KBM-7 (cell line): Measurements from ENCODE around the gene ZFAND3.

Experiments
- DNase-seq: peaks from one replicate; pipeline ENCODE4 v3.0.0-alpha.2; 2015
- in situ Hi-C: fragments of 300-500 bp; cut with MboI; formaldehyde crosslinking; loops from 2 replicates; pipeline ENCODE4 v1.14.3; 2020; ENCODE audit warnings: low sequenced_read_pairs, low pct_unique_long_range_greater_than_20kb, mixed read lengths

The ZFAND3 gene

DNA sequence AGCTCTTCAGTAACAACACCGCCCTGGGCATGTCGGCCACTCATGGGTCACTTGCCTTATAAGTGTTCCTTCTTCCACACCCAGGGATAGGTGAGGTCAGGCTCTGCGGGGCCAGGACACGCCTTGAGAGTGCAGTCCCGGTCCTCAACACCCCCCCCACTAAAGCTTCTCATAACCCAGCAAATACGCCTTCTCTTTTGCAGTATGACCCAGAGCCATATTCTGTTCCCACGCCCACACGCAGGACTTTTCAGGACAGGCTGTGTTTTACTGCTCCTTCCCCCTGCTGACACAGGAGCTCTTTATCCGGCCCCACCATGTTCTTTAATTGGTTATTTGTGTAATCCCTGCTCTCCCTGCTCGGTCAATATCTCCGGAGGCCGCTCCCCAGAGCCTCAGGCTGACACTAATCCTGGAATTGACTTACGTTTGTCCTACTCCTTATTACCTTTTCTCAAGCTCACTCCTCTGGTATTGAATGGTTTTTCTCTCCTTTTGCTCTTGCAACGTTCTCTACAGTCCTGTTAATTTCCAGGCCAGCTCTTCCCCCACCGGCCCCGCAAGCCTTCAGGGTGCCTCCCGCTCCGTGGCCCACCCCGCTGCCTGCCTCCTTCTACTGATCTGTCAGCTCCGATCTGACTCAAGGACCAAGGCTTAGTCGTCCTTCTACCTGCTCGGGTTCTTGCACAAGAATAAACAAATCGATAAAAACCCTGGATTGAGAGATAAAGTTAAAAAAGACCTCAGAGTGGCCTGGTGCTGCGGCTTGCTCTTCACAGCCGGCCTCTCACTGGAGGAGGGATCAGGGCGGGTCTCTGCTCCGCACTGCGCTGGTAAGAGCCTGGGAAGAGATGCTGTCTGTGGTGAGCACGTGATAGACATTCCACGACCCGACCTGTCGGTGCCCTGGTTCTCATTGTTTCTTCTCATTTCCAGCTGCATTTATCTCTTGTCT is 357.5 kb downstream of the ZFAND3 start:
- in situ Hi-C loops, result no loop called here
- DNase-seq, result no peak

DNA sequence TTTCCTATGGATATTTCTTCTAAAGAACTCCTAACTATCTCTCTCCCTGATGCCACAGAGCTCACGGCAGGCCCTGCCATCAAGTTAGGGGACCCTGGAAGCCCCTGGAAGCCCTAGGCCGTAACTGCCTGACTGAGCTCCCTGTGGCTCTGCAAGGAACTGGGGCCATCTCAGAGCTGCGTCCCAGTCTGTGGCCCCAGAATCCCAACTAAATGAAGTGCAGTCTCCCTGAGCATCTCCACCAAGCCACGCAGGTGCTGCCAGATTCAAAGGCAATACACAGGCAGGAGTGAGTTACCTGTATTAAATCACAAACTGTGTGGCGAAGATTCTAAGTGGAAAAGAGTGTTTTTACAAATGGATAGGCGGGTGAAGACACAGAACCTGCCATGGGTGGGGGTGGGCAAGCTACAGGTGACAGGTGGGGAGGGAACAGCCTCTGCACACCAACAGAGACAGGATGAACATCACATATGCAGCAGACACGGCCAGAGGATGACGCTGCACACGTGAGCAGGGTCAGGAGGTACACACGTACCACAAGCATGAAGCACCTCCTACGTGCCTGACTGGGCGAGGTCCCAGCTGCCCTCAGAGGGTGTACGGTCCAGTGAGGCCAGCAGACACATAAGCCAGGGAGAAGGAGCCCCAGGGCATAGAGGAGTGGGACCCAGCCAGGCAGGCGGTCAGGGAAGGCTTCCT is 358.5 kb downstream of the ZFAND3 start:
- in situ Hi-C loops, result no loop called here

DNA sequence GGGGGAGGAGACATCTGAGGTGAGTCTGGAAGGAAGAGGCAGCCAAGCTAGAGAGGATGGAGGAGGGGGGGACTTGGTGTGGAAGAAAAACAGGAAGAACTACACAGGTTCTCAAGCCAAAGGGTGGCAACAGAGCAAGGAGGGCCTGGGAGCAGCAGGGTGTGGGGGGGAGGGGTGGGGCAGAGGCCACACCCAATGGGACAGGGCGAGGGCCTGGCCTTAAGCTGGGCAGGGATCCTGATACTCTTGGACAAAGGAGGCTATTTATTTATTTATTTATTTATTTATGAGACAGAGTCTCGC is 359.0 kb downstream of the ZFAND3 start:
- in situ Hi-C loops, result no loop called here
- DNase-seq, result no peak

More for the DNA sequence above, 358.5 kb downstream of the ZFAND3 start:
- no peak for DNase-seq

DNA sequence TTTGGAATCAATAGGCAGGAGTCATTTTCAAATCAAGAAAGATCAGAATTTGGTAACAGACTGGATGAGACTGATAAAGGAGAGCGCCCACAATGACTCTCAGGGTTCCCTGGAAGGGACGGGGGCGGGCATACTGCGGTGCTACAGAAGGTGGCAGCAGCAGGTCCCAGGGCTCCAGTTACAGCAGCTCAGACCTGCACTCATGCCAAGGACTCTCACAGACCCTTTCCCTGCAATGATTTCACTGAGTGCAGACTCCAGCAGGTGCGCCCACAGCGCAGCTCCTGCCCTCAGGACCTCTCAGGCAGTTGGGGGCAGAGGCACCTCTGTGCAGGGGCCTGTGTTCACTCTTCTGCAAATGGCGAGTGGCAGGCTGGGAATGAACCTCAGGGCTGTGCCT is 359.8 kb downstream of the ZFAND3 start:
- in situ Hi-C loops, result no loop called here

DNA sequence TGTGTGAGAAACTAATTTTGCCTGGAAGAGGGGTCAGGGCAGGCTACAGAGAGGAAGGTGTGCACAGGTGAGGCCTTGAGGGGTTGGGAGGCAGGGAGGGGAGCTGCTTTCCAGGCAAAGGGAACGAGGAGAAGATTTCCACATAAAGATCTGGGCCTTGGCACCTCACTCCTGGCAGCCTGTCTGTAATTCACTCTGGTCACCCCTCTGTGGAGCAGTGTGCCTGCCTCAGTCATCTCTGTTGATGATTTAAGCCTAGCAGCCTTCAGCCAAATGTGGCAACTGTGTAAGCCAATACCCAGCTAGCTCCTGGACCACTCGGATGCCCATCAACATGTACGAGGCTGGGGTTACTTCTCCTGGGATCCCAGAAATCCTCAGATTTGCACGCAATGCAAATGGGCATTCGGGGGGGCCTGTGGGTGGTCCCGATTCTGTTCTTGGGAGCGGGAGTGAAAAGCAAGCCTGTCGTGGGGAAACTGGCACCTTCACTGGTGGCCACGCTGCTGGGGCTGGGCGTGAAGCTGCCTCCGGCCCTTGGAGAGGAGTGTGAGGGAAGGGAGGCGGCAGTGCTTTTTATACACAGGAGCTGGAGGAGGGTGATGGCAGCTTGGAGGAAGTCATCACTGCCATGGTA is 360.4 kb downstream of the ZFAND3 start:
- in situ Hi-C loops, result no loop called here
- no peak for DNase-seq

More for the DNA sequence above, 359.8 kb downstream of the ZFAND3 start:
- DNase-seq, result no peak

DNA sequence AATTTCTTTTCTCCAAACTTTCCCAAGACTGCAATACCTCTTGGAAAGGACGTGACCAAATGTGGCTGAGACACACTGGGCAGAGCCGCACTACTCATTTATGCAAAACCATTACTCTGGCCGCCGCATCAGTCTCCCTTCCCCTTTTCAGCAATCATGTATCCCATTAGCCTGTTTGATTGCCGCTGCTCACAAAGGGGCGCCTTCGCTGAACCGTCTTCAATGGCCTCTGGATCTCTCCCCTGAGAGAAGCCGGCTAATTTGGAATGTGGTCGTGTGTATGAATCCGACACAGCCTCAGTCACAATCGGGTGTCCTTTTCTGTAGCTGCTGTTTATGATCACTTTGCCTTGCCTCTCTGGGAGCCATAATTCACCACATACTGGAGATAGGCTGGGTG is 361.1 kb downstream of the ZFAND3 start:
- in situ Hi-C loops, result no loop called here
- DNase-seq, result no peak

DNA sequence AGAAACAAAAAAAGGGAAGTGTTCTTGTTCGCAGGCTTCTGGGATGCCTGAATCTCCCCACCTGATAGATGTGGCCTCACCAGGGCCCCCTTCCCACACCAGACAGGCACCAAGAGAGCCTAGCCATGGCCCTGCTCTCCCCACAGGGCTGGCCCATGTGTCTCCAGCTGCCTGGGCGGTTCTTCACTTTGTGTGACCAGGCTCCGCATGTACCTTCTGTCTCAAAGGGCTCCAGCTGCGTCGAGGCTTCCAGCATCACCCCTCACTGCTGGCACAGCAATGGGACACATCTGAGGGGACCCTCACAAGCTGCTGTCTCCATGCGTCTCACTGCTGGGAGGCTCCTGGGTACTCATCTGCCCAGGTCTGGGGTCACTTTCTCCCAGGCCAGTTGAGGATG is 362.9 kb downstream of the ZFAND3 start:
- DNase-seq, result no peak
- in situ Hi-C loops, result no loop called here

DNA sequence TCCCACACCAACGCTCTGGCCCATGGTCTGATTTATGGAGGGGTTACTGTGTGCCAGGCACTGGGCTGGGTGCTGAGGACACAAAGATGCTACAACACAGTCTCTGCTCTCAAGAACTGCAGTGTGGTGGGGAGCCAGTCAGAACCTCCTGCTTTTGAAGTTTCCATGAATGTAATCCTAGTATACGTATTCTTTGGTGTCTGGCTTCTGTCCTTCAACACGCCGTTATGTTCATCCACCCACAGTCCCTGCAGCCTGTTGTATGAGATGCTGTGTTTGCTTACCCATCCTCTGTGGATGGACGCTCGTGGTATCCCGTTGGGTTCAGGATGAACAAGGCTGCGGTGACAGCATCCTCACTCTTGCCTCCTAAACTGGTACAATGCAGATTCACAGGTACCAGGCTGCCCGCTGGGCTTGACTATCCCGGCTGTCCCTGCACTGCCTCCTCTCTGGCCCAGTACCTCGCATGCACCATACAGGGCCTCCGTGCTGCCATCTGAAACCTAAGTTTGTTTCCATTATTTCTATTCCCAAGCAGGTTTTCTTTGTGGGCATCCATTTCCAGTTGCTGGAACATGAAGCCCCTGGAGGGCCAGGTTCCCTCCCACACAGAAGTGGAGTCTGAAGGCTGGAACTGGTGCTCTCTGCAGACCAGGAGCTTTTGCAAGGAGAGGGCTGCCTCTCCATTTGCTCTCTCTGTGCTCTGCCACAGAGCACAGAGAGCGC is 364.5 kb downstream of the ZFAND3 start:
- no peak for DNase-seq
- in situ Hi-C loops, result no loop called here

DNA sequence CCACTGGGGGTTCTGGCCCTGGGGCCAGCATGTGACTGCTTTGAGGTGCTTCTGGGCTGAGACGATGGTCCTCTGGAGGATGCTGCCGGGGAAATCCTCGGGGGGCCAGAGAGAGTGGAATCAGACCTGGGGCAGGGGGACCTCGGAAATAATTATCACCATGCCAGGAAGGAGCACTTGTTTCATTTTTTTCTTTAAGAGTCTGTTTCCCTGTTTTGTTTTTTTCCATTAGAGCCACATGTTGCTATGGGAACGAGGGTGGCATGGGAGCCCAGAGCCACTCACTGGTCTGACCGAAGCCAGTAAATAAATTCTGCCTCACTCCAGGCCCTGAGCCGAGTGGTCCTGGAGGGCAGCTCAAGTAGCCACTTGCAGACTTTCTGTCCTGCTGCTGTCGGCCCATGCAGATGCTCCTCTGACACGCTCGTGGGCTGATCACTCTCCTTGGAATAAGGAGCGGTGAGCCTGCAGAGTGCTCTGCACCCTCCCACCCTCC is 365.1 kb downstream of the ZFAND3 start:
- DNase-seq, result no peak
- in situ Hi-C loops, result no loop called here

DNA sequence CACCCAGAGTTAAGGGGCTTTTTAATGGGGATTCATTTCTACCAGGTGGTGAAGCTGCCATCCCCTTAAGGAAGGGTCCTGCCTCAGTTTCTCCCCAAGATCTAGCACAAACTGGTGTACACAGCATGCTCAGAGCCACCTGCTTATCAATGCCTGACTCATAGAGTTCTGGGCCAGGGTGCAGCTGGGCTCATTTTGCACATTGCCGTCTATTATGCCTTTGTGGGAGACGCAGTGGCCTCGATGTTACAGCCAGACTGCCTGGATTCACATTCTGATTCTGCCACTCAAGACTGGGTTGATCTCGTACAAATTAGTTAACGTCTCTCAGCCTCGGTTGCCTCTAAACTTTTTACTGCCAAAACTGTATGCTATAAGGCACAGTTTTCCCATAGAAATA is 365.7 kb downstream of the ZFAND3 start:
- DNase-seq, result no peak
- in situ Hi-C loops, result no loop called here

DNA sequence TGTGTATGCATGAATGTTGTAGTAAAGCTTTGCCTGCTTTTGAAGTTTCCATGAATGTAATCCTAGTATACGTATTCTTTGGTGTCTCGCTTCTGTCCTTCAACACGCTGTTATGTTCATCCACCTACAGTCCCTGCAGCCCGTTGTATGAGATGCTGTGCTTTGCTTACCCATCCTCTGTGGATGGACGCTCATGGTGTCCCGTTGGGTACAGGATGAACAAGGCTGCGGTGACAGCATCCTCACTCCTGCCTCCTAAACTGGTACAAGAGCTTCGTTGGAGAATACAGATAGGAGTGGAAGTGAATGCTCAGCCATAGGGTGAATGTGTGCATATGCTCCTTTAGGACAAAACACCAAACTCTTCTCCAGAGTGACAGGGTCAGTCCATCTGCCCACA is 366.2 kb downstream of the ZFAND3 start:
- DNase-seq, result no peak

DNA sequence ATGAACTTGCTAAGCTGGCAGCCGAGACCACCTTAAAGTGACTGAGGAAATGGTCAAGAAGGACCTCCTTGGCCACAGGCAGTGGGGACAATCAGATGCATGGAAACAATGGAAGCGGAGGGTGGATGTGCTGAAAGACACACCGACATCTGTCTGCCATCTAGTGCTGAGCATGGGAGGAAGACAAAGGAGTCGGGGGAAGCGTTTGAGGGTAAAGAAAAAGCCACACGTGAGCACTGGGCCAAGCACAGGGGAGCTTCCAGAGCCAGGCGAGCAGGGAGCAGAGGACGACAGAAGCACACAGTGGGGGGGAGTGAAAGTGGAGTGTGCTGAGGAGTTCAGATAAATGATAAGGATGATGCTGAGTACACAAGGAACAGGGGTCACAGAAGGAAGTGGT is 367.8 kb downstream of the ZFAND3 start:
- in situ Hi-C loops, result no loop called here
- no peak for DNase-seq

More for the DNA sequence above, 366.2 kb downstream of the ZFAND3 start:
- in situ Hi-C loops, result no loop called here

DNA sequence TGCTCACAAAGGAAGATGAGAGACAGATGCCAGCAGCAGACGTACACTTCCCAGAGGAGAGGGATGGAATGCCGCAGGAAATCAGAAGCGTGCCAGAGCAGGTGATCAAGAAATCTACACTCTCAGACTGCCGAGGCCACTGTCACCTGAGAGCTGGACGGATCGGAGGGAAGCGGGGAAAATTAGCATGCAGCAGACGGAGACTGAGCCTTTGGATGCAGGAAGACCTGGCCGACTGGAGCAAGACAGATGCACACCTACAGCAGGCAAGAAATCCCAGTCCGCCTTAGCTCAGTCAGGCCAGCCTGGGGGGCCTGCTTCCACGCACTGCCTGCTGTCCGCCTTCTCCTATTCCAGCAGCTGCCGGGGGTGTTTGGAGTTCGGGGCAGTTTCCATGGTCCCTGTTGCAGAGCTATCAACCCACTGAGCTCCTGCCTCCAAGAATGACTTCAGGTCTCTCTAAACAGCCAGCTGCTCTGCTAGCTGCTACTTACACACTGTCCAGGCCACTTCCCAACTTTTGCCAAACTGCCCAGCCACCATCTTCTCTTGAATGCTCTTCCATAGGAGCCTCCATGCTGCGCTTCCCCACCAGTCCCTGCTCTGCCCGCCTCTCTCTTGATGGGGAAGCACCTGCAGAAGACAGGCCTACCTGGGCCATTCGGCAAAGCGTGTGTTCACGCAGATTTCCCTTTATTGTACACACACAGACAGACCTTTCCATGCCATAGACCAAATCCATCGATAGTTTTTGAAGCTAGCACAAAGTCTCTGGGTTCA is 368.5 kb downstream of the ZFAND3 start:
- no peak for DNase-seq
- in situ Hi-C loops, result no loop called here

DNA sequence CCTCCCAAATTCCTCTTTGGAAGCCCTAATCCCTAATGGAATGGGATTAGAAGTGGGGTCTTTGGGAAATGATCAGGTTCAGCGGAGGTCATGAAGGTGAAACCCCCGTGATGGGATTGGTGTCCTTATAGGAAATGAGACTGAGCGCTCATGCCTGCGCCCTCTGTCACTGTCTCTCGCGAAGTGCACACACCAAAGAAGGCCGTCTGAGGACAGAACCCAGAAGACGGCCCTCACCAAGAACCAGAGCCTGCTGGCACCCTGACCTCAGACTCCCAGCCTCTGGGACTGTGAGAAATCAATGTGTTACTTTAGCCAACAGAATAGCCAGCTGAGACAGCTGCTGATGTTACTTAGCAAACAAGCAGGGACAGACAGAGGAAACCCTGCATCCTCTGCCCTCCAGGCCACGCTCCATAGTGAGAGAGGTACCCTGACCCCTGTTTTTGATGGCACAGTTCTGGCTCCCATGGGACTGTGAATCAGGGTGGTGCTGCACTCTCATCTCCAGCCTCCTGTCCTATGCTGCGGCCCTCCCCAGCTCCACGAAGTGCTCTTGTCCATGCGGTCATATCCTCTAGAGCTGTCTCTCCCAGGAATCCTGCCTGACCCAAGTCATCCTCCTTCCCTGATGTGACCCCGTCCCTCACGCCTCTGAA is 369.3 kb downstream of the ZFAND3 start:
- in situ Hi-C loops, result no loop called here
- no peak for DNase-seq

DNA sequence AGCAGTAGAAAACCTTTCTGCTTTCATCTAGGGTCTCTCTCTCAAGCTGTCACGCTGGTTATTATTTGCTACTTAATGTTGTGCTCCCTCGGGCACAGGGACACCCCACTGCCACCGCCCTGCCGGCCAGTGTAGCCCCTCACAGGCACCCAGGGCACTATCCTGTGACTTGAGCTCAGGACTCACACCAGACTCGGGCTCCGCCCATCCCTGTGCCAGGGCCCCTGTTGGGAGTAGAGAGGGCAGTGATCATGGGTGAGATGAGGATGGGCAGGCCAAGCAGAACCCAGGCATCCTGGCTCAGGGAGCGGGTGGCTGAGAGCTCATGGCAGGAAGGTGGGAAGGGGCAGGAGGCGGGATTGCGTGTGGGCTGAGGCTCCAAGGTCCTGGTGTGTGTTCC is 371.9 kb downstream of the ZFAND3 start:
- no peak for DNase-seq
- in situ Hi-C loops, result no loop called here

DNA sequence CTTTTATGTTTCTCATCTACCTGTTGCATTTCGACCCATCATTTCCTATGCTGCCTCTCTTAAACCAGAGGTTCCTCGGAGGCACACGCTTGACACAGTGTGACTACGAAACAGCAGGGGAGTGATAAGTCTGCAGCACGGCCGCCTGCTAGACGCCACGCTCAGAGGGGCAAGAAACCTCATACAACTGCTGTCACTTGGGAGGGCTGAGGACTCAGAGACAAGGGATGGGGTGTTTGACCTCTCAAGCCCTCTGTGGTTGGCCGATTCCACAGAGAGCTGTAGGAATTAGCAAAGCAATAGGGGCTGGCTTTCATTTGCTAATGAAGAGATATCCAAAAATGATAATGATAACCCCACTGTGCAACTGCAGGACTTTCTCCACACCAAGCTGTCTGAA is 372.5 kb downstream of the ZFAND3 start:
- no peak for DNase-seq
- in situ Hi-C loops, result no loop called here

DNA sequence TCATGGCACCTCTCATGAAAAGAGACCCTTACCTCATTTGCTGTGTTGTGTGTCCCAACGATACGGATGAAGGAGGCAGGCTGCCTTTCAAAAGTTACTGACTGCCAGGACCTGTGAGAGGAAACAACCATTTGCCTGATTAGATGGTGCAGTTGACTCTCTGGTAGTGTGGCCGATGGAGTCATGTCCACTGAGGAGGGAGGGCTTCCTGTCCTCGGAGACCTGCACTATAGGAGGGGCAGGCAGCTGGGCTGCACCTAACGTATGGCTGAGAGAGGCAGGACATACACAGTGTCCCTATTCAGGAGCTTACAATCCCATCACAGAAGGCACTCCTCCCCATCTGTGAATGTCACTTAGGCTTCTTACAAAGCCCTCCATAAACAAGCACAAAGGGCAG is 373.0 kb downstream of the ZFAND3 start:
- no peak for DNase-seq
- in situ Hi-C loops, result no loop called here

DNA sequence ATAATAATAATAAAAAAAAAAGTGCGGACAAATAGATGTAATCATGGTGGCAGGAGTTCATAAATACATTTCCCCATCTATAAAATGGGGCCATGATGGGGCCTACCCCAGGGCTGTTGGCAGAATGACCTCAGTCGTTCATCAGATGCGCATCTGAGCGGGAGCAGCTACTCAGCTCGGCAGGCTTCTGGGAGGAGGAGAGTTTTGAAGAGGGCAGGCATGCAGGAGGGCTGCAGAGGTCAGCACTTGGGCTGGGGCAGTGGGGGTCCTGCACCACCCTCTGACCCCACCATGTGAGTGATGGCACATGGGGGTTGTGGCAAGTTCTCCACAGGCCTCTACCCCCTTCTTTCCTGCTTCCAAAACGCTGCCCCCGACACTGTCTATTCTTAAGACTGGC is 373.5 kb downstream of the ZFAND3 start:
- in situ Hi-C loops, result no loop called here
- no peak for DNase-seq
